ENCODE results near the gene GPR22. TPM values are rescaled to one million over a fixed set of nuclear protein-coding genes. Genes with fewer than 3 reads are reported as not detected.

Gene GPR22
- not detected for total RNA-seq
- long read RNA-seq, result 0 reads

- Histone ChIP-seq H3K27ac (no peak within 1 kb of the TSS), H3K36me3 (no peaks in the 10 kb centered on the region), H3K4me3 (no peak within 1 kb of the TSS), H3K27me3 (no peaks in the 10 kb centered on the region), H3K9me3 (no peaks in the 10 kb centered on the region), H3K4me1 (peaks cover 6% of the 10 kb centered on the region)
- ATAC-seq, result no peak
- DNase-seq, result no peak
- no peak for TF ChIP-seq CTCF (IDR thresholded peaks at IDR 0.05)
- intact Hi-C loops (cut with DNase I), result no loop called here
Measured at GRCh38 chr7:107469929-107470328, at the start of gene GPR22. Gene GPR22 (plus strand): TSS chr7:107470057. CDS start chr7:107474061, 4,004 bp downstream.

- H3K4me1 ChIP-seq, result no peaks in the 10 kb centered on the region
- H3K9me3 ChIP-seq, result no peaks in the 10 kb centered on the region
- no peaks in the 10 kb centered on the region for H3K27me3 ChIP-seq
- ATAC-seq, result no peak
- H3K4me3 ChIP-seq, result no peak overlapping the region
- no peak for TF ChIP-seq CTCF (IDR thresholded peaks at IDR 0.05)
- H3K36me3 ChIP-seq, result no peaks in the 10 kb centered on the region
- H3K27ac ChIP-seq, result no peak overlapping the region
- intact Hi-C loops (cut with DNase I), result no loop called here
- DNase-seq, result no peak
Measured at GRCh38 chr7:107427462-107427861, 42.4 kb upstream of the GPR22 start.

- intact Hi-C loops (cut with DNase I), result no loop called here
- no peak overlapping the region for H3K27ac ChIP-seq
- no peak for ATAC-seq
Measured at GRCh38 chr7:107428642-107429041, 41.2 kb upstream of the GPR22 start.

GRCh38 chr7:107430057-107430456 is 39.8 kb upstream of the GPR22 start:
- Histone ChIP-seq H3K4me1 (no peaks in the 10 kb centered on the region), H3K36me3 (no peaks in the 10 kb centered on the region), H3K4me3 (no peak overlapping the region), H3K27me3 (no peaks in the 10 kb centered on the region), H3K27ac (no peak overlapping the region), H3K9me3 (no peaks in the 10 kb centered on the region)
- DNase-seq (no peak), ATAC-seq (no peak)
- intact Hi-C loops (cut with DNase I), result no loop called here
- TF ChIP-seq CTCF (IDR thresholded peaks at IDR 0.05), result no peak

More at GRCh38 chr7:107428642-107429041, 41.2 kb upstream of the GPR22 start:
- no peak for DNase-seq
- Histone ChIP-seq H3K9me3 (no peaks in the 10 kb centered on the region), H3K36me3 (no peaks in the 10 kb centered on the region), H3K4me3 (no peak overlapping the region), H3K27me3 (no peaks in the 10 kb centered on the region), H3K4me1 (no peaks in the 10 kb centered on the region)
- TF ChIP-seq CTCF (IDR thresholded peaks at IDR 0.05), result no peak

- no peak for DNase-seq
Measured at GRCh38 chr7:107432261-107432660, 37.6 kb upstream of the GPR22 start.

More at GRCh38 chr7:107432261-107432660, 37.6 kb upstream of the GPR22 start:
- Histone ChIP-seq H3K4me3 (no peak overlapping the region), H3K36me3 (no peaks in the 10 kb centered on the region), H3K27ac (no peak overlapping the region), H3K9me3 (no peaks in the 10 kb centered on the region), H3K27me3 (no peaks in the 10 kb centered on the region), H3K4me1 (no peaks in the 10 kb centered on the region)
- intact Hi-C loops (cut with DNase I), result no loop called here
- no peak for TF ChIP-seq CTCF (IDR thresholded peaks at IDR 0.05)
- ATAC-seq, result no peak
